Liver (tissue), 3 donors: Measurements from ENCODE around the gene CLTRN.

Experiments used
- HNF4A ChIP-seq, 2 donors: conservative IDR thresholded peaks; 2 replicates each; pipeline ENCODE4 v1.6.1; 2016; ENCODE audit warnings: antibody characterized with exemption in 2 of 2, mild to moderate bottlenecking in 2 of 2
- MAX ChIP-seq: IDR thresholded peaks from 2 replicates; pipeline ENCODE4 v1.6.1; 2016; ENCODE audit warnings: antibody characterized with exemption
- RAD21 ChIP-seq, 2 donors: IDR thresholded peaks; 2 replicates each; pipeline ENCODE4 v1.6.1; 2016; ENCODE audit warnings: antibody characterized with exemption in 2 of 2, mild to moderate bottlenecking in 2 of 2
- YY1 ChIP-seq: IDR thresholded peaks from 2 replicates; pipeline ENCODE4 v1.6.1; 2016; ENCODE audit warnings: antibody characterized with exemption, mild to moderate bottlenecking
- ZBTB33 ChIP-seq: IDR thresholded peaks from 2 replicates; pipeline ENCODE4 v1.6.1; 2016; ENCODE audit warnings: antibody characterized with exemption
- TF ChIP-seq, protein P1 (sequence below): fragments of 150-350 bp; IDR thresholded peaks from 2 replicates; pipeline ENCODE4 v1.5.1; 2017; ENCODE audit warnings: improper control_type of control experiment, low read depth, low read length; ENCODE audit not compliant: missing input control
- donor health status: healthy.
- donor health status: healthy.

DNA sequence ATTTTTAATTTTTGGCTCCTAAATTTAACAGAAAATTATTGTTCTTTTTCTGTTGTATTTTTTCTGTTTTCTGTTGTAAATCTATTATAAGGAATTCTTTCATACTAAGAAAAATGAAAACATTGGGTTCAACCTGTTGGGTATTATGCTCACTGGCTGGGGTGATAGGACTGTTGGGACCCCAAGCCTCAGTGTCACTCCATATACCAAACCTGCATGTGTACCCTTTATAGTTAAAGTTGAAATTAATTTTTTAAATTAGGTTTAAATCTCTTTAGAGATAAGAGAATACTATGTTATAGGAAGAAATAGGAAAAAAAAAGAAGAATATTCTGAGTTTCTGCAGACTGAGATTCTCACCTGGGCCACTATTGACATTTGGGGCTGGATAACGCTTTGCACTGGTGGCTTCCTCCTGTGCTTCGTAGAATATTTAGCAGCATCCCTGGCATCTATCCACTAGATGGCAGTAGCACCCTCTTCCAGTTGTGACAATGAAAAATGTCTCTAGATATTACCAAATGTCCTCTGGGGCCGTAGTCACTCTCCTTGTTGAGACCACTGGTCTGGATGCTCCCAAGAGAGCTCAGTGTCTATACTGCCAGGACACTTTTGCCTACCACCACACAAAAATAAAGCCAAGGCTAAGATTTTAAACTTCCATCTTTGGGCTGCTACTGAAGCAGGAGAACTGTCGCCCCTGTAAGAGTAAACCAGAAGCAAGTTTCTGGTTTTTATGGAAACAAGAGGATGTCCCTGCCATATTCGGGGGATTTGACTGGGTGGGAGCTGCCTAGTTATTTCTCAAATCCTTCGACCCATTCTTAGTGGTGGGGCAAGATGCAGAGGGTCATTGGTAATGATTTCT is 22.4 kb upstream of the CLTRN start:
- TF ChIP-seq ZBTB33 (no peak), RAD21 (IDR thresholded peaks at IDR 0.05) (peak; percentile 70 to 84), YY1 (no peak), MAX (no peak), HNF4A (conservative IDR thresholded peaks at IDR 0.05) (no peak)
- TF ChIP-seq, protein P1, sequence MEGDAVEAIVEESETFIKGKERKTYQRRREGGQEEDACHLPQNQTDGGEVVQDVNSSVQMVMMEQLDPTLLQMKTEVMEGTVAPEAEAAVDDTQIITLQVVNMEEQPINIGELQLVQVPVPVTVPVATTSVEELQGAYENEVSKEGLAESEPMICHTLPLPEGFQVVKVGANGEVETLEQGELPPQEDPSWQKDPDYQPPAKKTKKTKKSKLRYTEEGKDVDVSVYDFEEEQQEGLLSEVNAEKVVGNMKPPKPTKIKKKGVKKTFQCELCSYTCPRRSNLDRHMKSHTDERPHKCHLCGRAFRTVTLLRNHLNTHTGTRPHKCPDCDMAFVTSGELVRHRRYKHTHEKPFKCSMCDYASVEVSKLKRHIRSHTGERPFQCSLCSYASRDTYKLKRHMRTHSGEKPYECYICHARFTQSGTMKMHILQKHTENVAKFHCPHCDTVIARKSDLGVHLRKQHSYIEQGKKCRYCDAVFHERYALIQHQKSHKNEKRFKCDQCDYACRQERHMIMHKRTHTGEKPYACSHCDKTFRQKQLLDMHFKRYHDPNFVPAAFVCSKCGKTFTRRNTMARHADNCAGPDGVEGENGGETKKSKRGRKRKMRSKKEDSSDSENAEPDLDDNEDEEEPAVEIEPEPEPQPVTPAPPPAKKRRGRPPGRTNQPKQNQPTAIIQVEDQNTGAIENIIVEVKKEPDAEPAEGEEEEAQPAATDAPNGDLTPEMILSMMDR = peak; percentile 75
